AG04450 (cell line): ENCODE measurements around the gene ATP10B. TPM values are rescaled to one million over a fixed set of nuclear protein-coding genes. Genes with fewer than 3 reads are reported as not detected.

Experiments
- CTCF ChIA-PET: fragments of 300-600, 350-600 bp; formaldehyde crosslinking; extraction: SDS; loops from one replicate; lab custom pipeline; 2022; ENCODE audit warnings: antibody characterized with exemption, inconsistent platforms; lab: Charles Lee
- POLR2A ChIA-PET: fragments of 350-600 bp; formaldehyde crosslinking; extraction: SDS; loops from one replicate; lab custom pipeline; 2021; ENCODE audit warnings: antibody characterized with exemption, inconsistent platforms; lab: Yijun Ruan, JAX
- DNase-seq: peaks from one replicate; pipeline ENCODE4 v3.0.0-alpha.2; 2011; ENCODE audit warnings: low read depth, low spot score
- H3K27ac ChIP-seq: one replicate; pipeline ENCODE4 v1.5.1; 2012; ENCODE audit warnings: low read depth, low read length, control low read depth
- H3K27me3 ChIP-seq: one replicate; pipeline ENCODE4 v1.6.0; 2012; ENCODE audit warnings: low read length; ENCODE audit not compliant: control insufficient read depth, insufficient read depth
- H3K4me3 ChIP-seq: 2 replicates; pipeline ENCODE4 v1.5.1; 2011; ENCODE audit warnings: mild to moderate bottlenecking, low read depth, low read length, control low read depth
- H3K9me3 ChIP-seq: 2 replicates; pipeline ENCODE4 v1.5.1; 2012; ENCODE audit warnings: low read length; ENCODE audit not compliant: control insufficient read depth, insufficient read depth
- CTCF ChIP-seq: IDR thresholded peaks from 2 replicates; pipeline ENCODE4 v1.5.1; 2011; ENCODE audit warnings: low read depth, low read length, control low read depth, inconsistent platforms
- polyA plus RNA-seq: library from polyadenylated mRNA; depleted of rRNA; stranded (reverse); fragments of >200 nt; gene quantifications from 2 replicates; pipeline ENCODE4 v1.2.3, GENCODE V29; 2011

The ATP10B gene
- polyA plus RNA-seq, 1 experiment: not detected

DNA sequence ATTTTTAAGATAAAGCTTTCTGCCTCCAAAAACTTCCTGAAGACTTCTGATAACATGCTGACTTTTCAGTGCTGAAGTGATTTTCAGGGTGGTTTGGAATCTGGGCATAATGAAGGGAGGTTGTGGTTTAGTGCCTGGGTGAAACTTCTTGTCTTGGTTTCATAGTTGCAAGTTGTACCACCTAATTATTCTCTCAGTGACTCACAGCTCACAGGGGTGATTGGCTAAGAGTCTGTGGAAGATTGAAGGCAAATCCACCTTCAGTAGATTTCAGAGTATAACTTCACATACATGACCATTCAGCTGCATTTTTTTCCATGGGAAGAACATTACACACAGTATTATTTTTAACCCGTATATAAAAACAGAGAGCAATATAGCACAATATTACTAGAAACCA, 230.5 kb downstream of the ATP10B start:
- Histone ChIP-seq H3K9me3 (no peaks in the 10 kb centered on the region; the same call in 1 of the 2 replicates), H3K27me3 (no peaks in the 10 kb centered on the region), H3K4me3 (no peak overlapping the region), H3K27ac (no peak overlapping the region)
- TF ChIP-seq CTCF: no peak
- DNase-seq: no peak
- ChIA-PET CTCF (no interaction called here), POLR2A (no interaction called here)

DNA sequence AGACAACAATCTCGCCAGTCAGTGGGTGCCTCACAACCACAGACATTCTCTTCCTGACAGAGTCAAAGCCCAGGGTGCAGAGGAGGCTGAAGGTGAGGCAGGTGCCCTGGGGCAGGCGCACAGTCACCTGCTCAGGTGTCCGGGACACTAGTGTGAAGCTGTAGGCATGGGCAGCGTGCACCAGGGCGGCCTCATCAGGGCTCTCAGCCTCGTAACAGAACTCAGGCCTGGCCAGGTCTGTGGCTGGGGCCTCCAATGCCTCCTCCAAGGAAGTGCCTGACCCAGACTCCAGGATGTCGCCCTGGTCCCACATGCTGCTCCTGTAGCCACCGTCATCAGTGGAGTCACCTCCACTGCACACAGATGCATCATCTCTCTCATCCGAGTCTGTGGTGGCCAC, 231.6 kb downstream of the ATP10B start:
- ChIA-PET POLR2A (no interaction called here), CTCF (no interaction called here)
- no peak overlapping the region for H3K27ac ChIP-seq
- TF ChIP-seq CTCF: no peak
- DNase-seq: no peak
- no peak overlapping the region for H3K4me3 ChIP-seq
- H3K9me3 ChIP-seq: no peaks in the 10 kb centered on the region; the same call in 1 of the 2 replicates
- H3K27me3 ChIP-seq: no peaks in the 10 kb centered on the region

GRCh38 chr5:160619381-160619780, 232.6 kb downstream of the ATP10B start:
- no peak for TF ChIP-seq CTCF
- no peaks in the 10 kb centered on the region; the same call in 1 of the 2 replicates for H3K9me3 ChIP-seq
- H3K4me3 ChIP-seq: no peak overlapping the region
- CTCF ChIA-PET: no interaction called here
- no peaks in the 10 kb centered on the region for H3K27me3 ChIP-seq
- no peak overlapping the region for H3K27ac ChIP-seq
- DNase-seq: no peak
- POLR2A ChIA-PET: no interaction called here

- no peak overlapping the region for H3K4me3 ChIP-seq
- no peak overlapping the region for H3K27ac ChIP-seq
- H3K9me3 ChIP-seq: no peaks in the 10 kb centered on the region; the same call in 1 of the 2 replicates
- POLR2A ChIA-PET: no interaction called here
- no peak for TF ChIP-seq CTCF
- no peak for DNase-seq
- CTCF ChIA-PET: no interaction called here
- H3K27me3 ChIP-seq: no peaks in the 10 kb centered on the region
Observed at GRCh38 chr5:160618286-160618685, 233.7 kb downstream of the ATP10B start.

- no peak for TF ChIP-seq CTCF
- CTCF ChIA-PET: no interaction called here
- Histone ChIP-seq H3K27ac (no peak overlapping the region), H3K4me3 (no peak overlapping the region), H3K9me3 (no peaks in the 10 kb centered on the region; the same call in 1 of the 2 replicates), H3K27me3 (no peaks in the 10 kb centered on the region)
- POLR2A ChIA-PET: no interaction called here
- DNase-seq: no peak
Observed at GRCh38 chr5:160616712-160617497, 235.1 kb downstream of the ATP10B start.
